Mesenchymal stem cell (in vitro differentiated cells and primary cell): Measurements from ENCODE around the gene ALDH4A1. TPM values are rescaled to one million over a fixed set of nuclear protein-coding genes. Genes with fewer than 3 reads are reported as not detected.

Source experiments
- DNase-seq: peaks from one replicate; pipeline ENCODE4 v3.0.0-alpha.2; 2013
- H2AFZ ChIP-seq: one replicate; pipeline ENCODE4 v1.6.1; 2013; ENCODE audit warnings: low read depth, mild to moderate bottlenecking, control low read depth, inconsistent platforms, low read length, moderate library complexity
- H2AK5ac ChIP-seq: 2 replicates; pipeline ENCODE4 v1.6.1; 2013; ENCODE audit warnings: low read length, moderate library complexity, mild to moderate bottlenecking, inconsistent platforms; ENCODE audit not compliant: severe bottlenecking
- H2BK120ac ChIP-seq: one replicate; pipeline ENCODE4 v1.6.1; 2013; ENCODE audit warnings: low read depth, mild to moderate bottlenecking, inconsistent platforms, low read length, moderate library complexity
- H2BK12ac ChIP-seq, 2 experiments: one replicate each; pipeline ENCODE4 v1.6.1; 2013; ENCODE audit warnings: inconsistent platforms in 2 of 2, low read length in 2 of 2, mild to moderate bottlenecking in 2 of 2, moderate library complexity in 2 of 2, control low read depth in 1 of 2
- H2BK15ac ChIP-seq: one replicate; pipeline ENCODE4 v1.6.1; 2013; ENCODE audit warnings: mild to moderate bottlenecking, low read depth, inconsistent platforms; ENCODE audit not compliant: poor library complexity, severe bottlenecking
- H2BK5ac ChIP-seq: 2 replicates; pipeline ENCODE4 v1.6.1; 2013; ENCODE audit warnings: low read depth, mild to moderate bottlenecking, low read length, control low read depth, inconsistent platforms; ENCODE audit not compliant: poor library complexity, severe bottlenecking
- H3K14ac ChIP-seq, 2 experiments: one replicate each; pipeline ENCODE4 v1.6.1; 2013; ENCODE audit warnings: inconsistent platforms in 2 of 2, low read length in 2 of 2, control low read depth in 1 of 2, mild to moderate bottlenecking in 1 of 2, moderate library complexity in 1 of 2
- H3K18ac ChIP-seq, 2 experiments: one replicate each; pipeline ENCODE4 v1.6.1; 2013; ENCODE audit warnings: inconsistent platforms in 2 of 2, low read length in 2 of 2, control low read depth in 1 of 2, low read depth in 1 of 2, mild to moderate bottlenecking in 1 of 2
- H3K23ac ChIP-seq, 2 experiments: one replicate each; pipeline ENCODE4 v1.6.1; 2013; ENCODE audit warnings: inconsistent platforms in 2 of 2, low read length in 2 of 2, mild to moderate bottlenecking in 2 of 2, moderate library complexity in 2 of 2, control low read depth in 1 of 2
- H3K27ac ChIP-seq: 2 replicates; pipeline ENCODE4 v1.5.1; 2013; ENCODE audit warnings: mild to moderate bottlenecking, moderate library complexity, low read length, control low read depth, inconsistent platforms; ENCODE audit not compliant: poor library complexity, severe bottlenecking
- H3K27me3 ChIP-seq, 2 experiments: 2 replicates each; pipeline versions ENCODE4 v1.6.1 to v1.7.0; 2013; ENCODE audit warnings: low read length in 2 of 2, mild to moderate bottlenecking in 2 of 2, moderate library complexity in 2 of 2, control low read depth in 1 of 2, inconsistent platforms in 1 of 2; ENCODE audit not compliant: control insufficient read depth in 1 of 2, insufficient read depth in 1 of 2
- H3K36me3 ChIP-seq, 2 experiments: 2 replicates each; pipeline versions ENCODE4 v1.6.1 to v1.7.0; 2013; ENCODE audit warnings: low read length in 2 of 2, control low read depth in 1 of 2, inconsistent platforms in 1 of 2, low read depth in 1 of 2, mild to moderate bottlenecking in 1 of 2; ENCODE audit not compliant: insufficient read depth in 2 of 2, control insufficient read depth in 1 of 2
- H3K4ac ChIP-seq, 2 experiments: one replicate each; pipeline ENCODE4 v1.6.1; 2013; ENCODE audit warnings: inconsistent platforms in 2 of 2, low read length in 2 of 2, mild to moderate bottlenecking in 2 of 2, moderate library complexity in 2 of 2, control low read depth in 1 of 2, low read depth in 1 of 2
- H3K4me1 ChIP-seq: 2 replicates; pipeline ENCODE4 v1.6.1; 2013; ENCODE audit warnings: low read depth, low read length, control low read depth; ENCODE audit not compliant: control insufficient read depth, insufficient read depth
- H3K4me2 ChIP-seq: 2 replicates; pipeline ENCODE4 v1.6.1; 2013; ENCODE audit warnings: low read length, mild to moderate bottlenecking, inconsistent platforms; ENCODE audit not compliant: poor library complexity, severe bottlenecking
- H3K4me3 ChIP-seq, 2 experiments: 2 replicates each; pipeline versions ENCODE4 v1.5.1 to v1.7.0; 2013; ENCODE audit warnings: low read length in 2 of 2, mild to moderate bottlenecking in 2 of 2, control low read depth in 1 of 2, low read depth in 1 of 2; ENCODE audit not compliant: insufficient read depth in 1 of 2
- H3K79me1 ChIP-seq: replicated peaks from 2 replicates; pipeline ENCODE4 v1.6.1; 2013; ENCODE audit warnings: mild to moderate bottlenecking, control low read depth, low read length, inconsistent platforms; ENCODE audit not compliant: poor library complexity, severe bottlenecking
- H3K9ac ChIP-seq: 2 replicates; pipeline ENCODE4 v1.7.0; 2013; ENCODE audit warnings: mild to moderate bottlenecking, low read length, moderate library complexity
- H3K9me3 ChIP-seq: 2 replicates; pipeline ENCODE4 v1.7.0; 2013; ENCODE audit warnings: mild to moderate bottlenecking, low read length; ENCODE audit not compliant: control insufficient read depth
- H4K8ac ChIP-seq: one replicate; pipeline ENCODE4 v1.6.1; 2013; ENCODE audit warnings: inconsistent platforms, mild to moderate bottlenecking, low read length, moderate library complexity
- H4K91ac ChIP-seq: one replicate; pipeline ENCODE4 v1.6.1; 2013; ENCODE audit warnings: mild to moderate bottlenecking, low read length, inconsistent platforms
- WGBS: methylation state at CpG from one replicate; pipeline ENCODE4 v1.1.7; 2013; ENCODE audit warnings: mixed read lengths; 5-methylcytosine and 5-hydroxymethylcytosine counted together
- small RNA-seq: library from polyadenylated mRNA; stranded (forward); fragments of <200 nt; extraction: miRNeasy Mini kit (QIAGEN cat#:217004); gene quantifications from one replicate; pipeline ENCODE3, GENCODE V24; 2013; ENCODE audit warnings: low read depth

Gene ALDH4A1

DNA sequence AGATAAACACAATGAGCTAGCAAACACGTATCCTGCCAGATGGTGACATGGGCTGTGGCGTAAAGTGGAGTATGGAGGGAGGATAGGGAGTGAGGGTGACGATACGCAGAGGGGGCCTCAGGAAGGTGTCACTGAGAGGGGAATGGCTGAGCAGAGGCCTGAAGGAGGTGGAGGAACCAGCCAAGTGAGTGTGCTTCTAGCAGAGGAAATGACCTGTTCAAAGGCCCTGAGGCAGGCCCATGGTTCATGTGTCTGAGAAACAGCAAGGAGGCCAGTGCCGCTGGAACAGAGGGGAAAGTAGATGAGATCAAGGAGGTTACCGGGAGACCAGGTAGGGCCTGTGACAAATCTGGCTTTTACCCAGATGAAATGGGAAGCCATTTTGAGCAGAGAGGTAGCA lies 78.9 kb downstream of the ALDH4A1 start:
- H2BK12ac ChIP-seq, result no peak overlapping the region
- H3K9ac ChIP-seq, result no peak overlapping the region
- H3K23ac ChIP-seq, result no peak overlapping the region
- H2BK120ac ChIP-seq, result no peak overlapping the region
- no peaks in the 10 kb centered on the region for H3K36me3 ChIP-seq
- H3K4me2 ChIP-seq, result no peak overlapping the region
- no peak overlapping the region for H3K4ac ChIP-seq
- H3K79me1 ChIP-seq, result no peaks in the 10 kb centered on the region
- no peak overlapping the region for H2AK5ac ChIP-seq
- no peak overlapping the region for H4K91ac ChIP-seq
- 85% methylated on average over 6 of the region's 6 CpGs for WGBS
- H3K9me3 ChIP-seq, result peaks cover 10% of the 10 kb centered on the region
- H4K8ac ChIP-seq, result no peak overlapping the region
- H3K27me3 ChIP-seq, result peaks cover 20 to 36% of the 10 kb centered on the region in 2 experiments
- no peak overlapping the region for H2BK15ac ChIP-seq
- H3K4me1 ChIP-seq, result no peaks in the 10 kb centered on the region
- no peak overlapping the region for H3K14ac ChIP-seq
- H3K18ac ChIP-seq, result no peak overlapping the region
- H3K4me3 ChIP-seq, result no peak overlapping the region
- H2BK5ac ChIP-seq, result no peak overlapping the region
- no peak for DNase-seq
- no peak overlapping the region for H2AFZ ChIP-seq
- H3K27ac ChIP-seq, result no peak overlapping the region

Small RNA genes lying within 50 kb of the gene (small RNA-seq; reads per million reads assigned to genes)
- gene MIR1290 (not detected), gene MIR4695 (not detected)
